Aorta (tissue), 5 donors: ENCODE data around the gene PF4V1. TPM values are rescaled to one million over a fixed set of nuclear protein-coding genes. Genes with fewer than 3 reads are reported as not detected.

Source experiments
- ATAC-seq: fragments of 200-7000 bp; cut with Tn5 transposase; one replicate; pipeline ENCODE4 v1.9.1; 2022; ENCODE audit warnings: moderate library complexity; ENCODE audit not compliant: low FRiP score
- DNase-seq, 2 donors: peaks; one replicate each; pipeline ENCODE4 v3.0.0-alpha.2; 2020
- H3K27ac ChIP-seq, 2 donors: one replicate each; pipeline ENCODE4 v1.5.1; 2013; ENCODE audit warnings: low read length in 2 of 2, mild to moderate bottlenecking in 2 of 2, moderate library complexity in 2 of 2, control low read depth in 1 of 2, inconsistent platforms in 1 of 2, low read depth in 1 of 2
- H3K27me3 ChIP-seq, 2 donors: one replicate each; pipeline ENCODE4 v1.6.1; 2013; ENCODE audit warnings: control low read depth in 1 of 2, low read length in 1 of 2, mild to moderate bottlenecking in 1 of 2, moderate library complexity in 1 of 2; ENCODE audit not compliant: insufficient read depth in 2 of 2, control insufficient read depth in 1 of 2
- H3K36me3 ChIP-seq, 2 donors: one replicate each; pipeline ENCODE4 v1.6.1; 2013; ENCODE audit warnings: control low read depth in 1 of 2, low read length in 1 of 2, mild to moderate bottlenecking in 1 of 2; ENCODE audit not compliant: insufficient read depth in 2 of 2, control insufficient read depth in 1 of 2
- H3K4me1 ChIP-seq, 2 donors: one replicate each; pipeline ENCODE4 v1.6.1; 2013; ENCODE audit warnings: low read length in 2 of 2, control low read depth in 1 of 2, mild to moderate bottlenecking in 1 of 2, moderate library complexity in 1 of 2; ENCODE audit not compliant: insufficient read depth in 2 of 2, control insufficient read depth in 1 of 2
- H3K4me3 ChIP-seq, 2 donors: one replicate each; pipeline ENCODE4 v1.5.1; 2013; ENCODE audit warnings: low read length in 2 of 2, control low read depth in 1 of 2, mild to moderate bottlenecking in 1 of 2
- H3K9me3 ChIP-seq: one replicate; pipeline ENCODE4 v1.6.1; 2013; ENCODE audit warnings: mild to moderate bottlenecking, low read length; ENCODE audit not compliant: control insufficient read depth
- WGBS, 2 donors: extraction: QIAGEN DNeasy Blood & Tissue Kit; methylation state at CpG; one replicate each; pipeline ENCODE4 v1.1.7; 2013; 5-methylcytosine and 5-hydroxymethylcytosine counted together
- intact Hi-C, 2 donors: fragments of 100-400 bp; cut with DNase I; formaldehyde crosslinking; loops; one replicate each; pipeline versions ENCODE4 v1.14.2 to v1.15.0; 2022
- polyA plus RNA-seq, 2 donors: library from polyadenylated mRNA; stranded (reverse); fragments of 200-250 nt; gene quantifications; one replicate each; pipeline ENCODE4 v1.2.3, GENCODE V29; 2013
- total RNA-seq, 2 donors: library from RNA; stranded (reverse); fragmentation: NEBNext Ultra II Directional; extraction: Animal tissue kit (Norgen Biotek cat#: 25700); gene quantifications; one replicate each; pipeline ENCODE4 v1.2.1, GENCODE V29; 2021
- donor health status: healthy with polysubstance abuse.
- donor health status: Bipolar disorder and iron deficiency.
- donor health status: DM: no; HTN: no; CAD: no.
- donor health status: DM: no; HTN: no; CAD: no.
- donor health status: DM: yes; HTN: yes; CAD: no.

Gene PF4V1
- total and polyA plus RNA-seq, 4 donors = 0.88 TPM; not detected in 3

- Histone ChIP-seq H3K36me3 (no peaks in the 10 kb centered on the region), H3K9me3 (no peaks in the 10 kb centered on the region), H3K4me1 (no peaks in the 10 kb centered on the region), H3K27me3 (peaks cover 0 to 4% of the 10 kb centered on the region in 2 donors), H3K4me3 (no peak overlapping the region), H3K27ac (no peak overlapping the region)
- no peak for ATAC-seq
- DNase-seq = no peak
- intact Hi-C loops = no loop called here
- WGBS, 2 donors = 58 to 65% methylated on average over 1 of the region's 1 CpG
Observed at GRCh38 chr4:73851293-73851692, 1.8 kb upstream of the PF4V1 start.

- H3K27ac ChIP-seq = no peak overlapping the region
- no peak for ATAC-seq
- no peak for DNase-seq
- H3K36me3 ChIP-seq = no peaks in the 10 kb centered on the region
- no peaks in the 10 kb centered on the region for H3K9me3 ChIP-seq
- intact Hi-C loops = no loop called here
- no peak overlapping the region for H3K4me3 ChIP-seq
- H3K27me3 ChIP-seq = peaks cover 0 to 2% of the 10 kb centered on the region in 2 donors
- no peaks in the 10 kb centered on the region for H3K4me1 ChIP-seq
Observed at GRCh38 chr4:73852771-73853170, 325 bp upstream of the PF4V1 start.

GRCh38 chr4:73853718-73854473 lies 800 bp downstream of the PF4V1 start:
- Histone ChIP-seq H3K27me3 (peaks cover 0 to 2% of the 10 kb centered on the region in 2 donors), H3K27ac (no peak overlapping the region), H3K4me3 (no peak overlapping the region), H3K4me1 (no peaks in the 10 kb centered on the region), H3K9me3 (no peaks in the 10 kb centered on the region), H3K36me3 (no peaks in the 10 kb centered on the region)
- DNase-seq = no peak
- ATAC-seq = no peak
- intact Hi-C loops = no loop called here
- WGBS, 2 donors = 27 to 29% methylated on average over 8 of the region's 8 CpGs

GRCh38 chr4:73855406-73855805 lies 2.3 kb downstream of the PF4V1 start:
- no peaks in the 10 kb centered on the region for H3K36me3 ChIP-seq
- WGBS, 2 donors = 14 to 43% methylated on average over 4 of the region's 4 CpGs
- intact Hi-C loops = no loop called here
- H3K27ac ChIP-seq = no peak overlapping the region
- H3K9me3 ChIP-seq = no peaks in the 10 kb centered on the region
- H3K4me3 ChIP-seq = no peak overlapping the region
- DNase-seq (no peak), ATAC-seq (no peak)
- peaks cover 0 to 2% of the 10 kb centered on the region in 2 donors for H3K27me3 ChIP-seq
- H3K4me1 ChIP-seq = no peaks in the 10 kb centered on the region

- peaks cover 0 to 2% of the 10 kb centered on the region in 2 donors for H3K27me3 ChIP-seq
- no peak for ATAC-seq
- DNase-seq = no peak
- no peaks in the 10 kb centered on the region for H3K36me3 ChIP-seq
- no peak overlapping the region for H3K4me3 ChIP-seq
- H3K27ac ChIP-seq = no peak overlapping the region
- intact Hi-C loops = no loop called here
- no peaks in the 10 kb centered on the region for H3K4me1 ChIP-seq
- no peaks in the 10 kb centered on the region for H3K9me3 ChIP-seq
Observed at GRCh38 chr4:73856518-73856917, 3.4 kb downstream of the PF4V1 start.

GRCh38 chr4:73859614-73860088 lies 6.6 kb downstream of the PF4V1 start:
- Histone ChIP-seq H3K9me3 (no peaks in the 10 kb centered on the region), H3K27ac (no peak overlapping the region), H3K4me1 (no peaks in the 10 kb centered on the region), H3K4me3 (no peak overlapping the region), H3K36me3 (no peaks in the 10 kb centered on the region), H3K27me3 (peaks cover 0 to 1% of the 10 kb centered on the region in 2 donors)
- ATAC-seq (no peak), DNase-seq (no peak)
- intact Hi-C loops = no loop called here

- DNase-seq = no peak
- Histone ChIP-seq H3K4me1 (no peaks in the 10 kb centered on the region), H3K36me3 (no peaks in the 10 kb centered on the region), H3K4me3 (no peak overlapping the region), H3K27me3 (peaks cover 0 to 1% of the 10 kb centered on the region in 2 donors), H3K9me3 (no peaks in the 10 kb centered on the region), H3K27ac (no peak overlapping the region)
- no peak for ATAC-seq
- intact Hi-C loops = no loop called here
- WGBS, 2 donors = 55 to 56% methylated on average over 4 of the region's 4 CpGs
Observed at GRCh38 chr4:73860181-73860580, 7.1 kb downstream of the PF4V1 start.

GRCh38 chr4:73860917-73861316 lies 7.8 kb downstream of the PF4V1 start:
- Histone ChIP-seq H3K27ac (no peak overlapping the region), H3K9me3 (no peaks in the 10 kb centered on the region), H3K36me3 (no peaks in the 10 kb centered on the region), H3K4me3 (no peak overlapping the region), H3K27me3 (peaks cover 0 to 1% of the 10 kb centered on the region in 2 donors), H3K4me1 (no peaks in the 10 kb centered on the region)
- WGBS, 2 donors = 49 to 60% methylated on average over 3 of the region's 3 CpGs
- ATAC-seq (no peak), DNase-seq (no peak)
- intact Hi-C loops = no loop called here

GRCh38 chr4:73862322-73862721 lies 9.2 kb downstream of the PF4V1 start:
- WGBS, 2 donors = 74 to 75% methylated on average over 1 of the region's 1 CpG
- no peak for ATAC-seq
- Histone ChIP-seq H3K36me3 (no peaks in the 10 kb centered on the region), H3K4me1 (no peaks in the 10 kb centered on the region), H3K9me3 (no peaks in the 10 kb centered on the region), H3K27ac (no peak overlapping the region), H3K27me3 (peaks cover 0 to 1% of the 10 kb centered on the region in 2 donors), H3K4me3 (no peak overlapping the region)
- intact Hi-C loops = no loop called here
- DNase-seq = no peak
